ENCODE data around the gene FAM171A1.

Gene FAM171A1

DNA sequence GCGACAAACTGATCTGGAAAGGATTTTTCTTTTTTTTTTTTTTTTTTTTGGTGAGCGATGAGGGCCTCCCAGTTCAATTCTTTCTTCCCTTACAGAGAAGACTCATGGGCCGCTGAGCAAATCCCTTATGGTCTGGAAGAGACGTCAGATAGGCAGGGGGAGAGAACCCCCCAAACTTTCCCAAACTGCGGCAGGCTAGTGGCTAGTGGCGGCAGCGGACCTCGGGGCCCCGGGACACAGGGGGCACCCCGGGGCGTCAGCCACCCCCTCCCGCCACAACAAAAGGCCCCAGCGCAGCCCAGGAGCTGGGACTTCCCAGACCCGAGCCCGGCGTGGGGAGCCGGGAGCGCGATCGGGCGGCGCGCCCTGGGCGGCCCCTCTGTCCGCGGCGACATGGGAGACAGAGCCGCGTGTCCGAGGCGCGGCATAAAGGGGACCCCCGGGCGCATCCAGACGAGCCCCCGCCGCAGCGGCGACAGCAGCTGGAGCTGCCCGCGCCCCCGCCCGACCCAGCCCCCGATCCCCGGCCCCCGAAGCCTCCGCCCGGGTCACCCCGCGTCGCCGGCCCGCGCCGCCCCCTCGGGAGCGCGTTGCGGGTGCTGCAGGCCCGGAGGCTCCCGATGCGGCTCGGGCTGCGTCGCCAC lies 755 bp downstream of the FAM171A1 start:
- H3K27ac ChIP-seq, result peak overlapping the region; percentile 67
- H3K36me3 ChIP-seq (ENCODE audit: insufficient read depth), result no peaks in the 10 kb centered on the region
- H3K79me2 ChIP-seq (ENCODE audit: insufficient read depth, low read depth), result peaks cover 50% of the 10 kb centered on the region
- H3K4me2 ChIP-seq, result peak overlapping the region; percentile 64
- H3K9ac ChIP-seq, result peak overlapping the region; percentile 92
- H3K4me3 ChIP-seq (IDR thresholded peaks at IDR 0.05; ENCODE audit: insufficient read depth, low read depth, low read length), result no peak overlapping the region
- H3K4me1 ChIP-seq (ENCODE audit: low read depth, poor library complexity, severe bottlenecking), result peaks cover 80% of the 10 kb centered on the region
- H4K20me1 ChIP-seq (ENCODE audit: insufficient read depth), result no peaks in the 10 kb centered on the region; the same call in 1 of the 2 replicates
- TF ChIP-seq, protein P1, sequence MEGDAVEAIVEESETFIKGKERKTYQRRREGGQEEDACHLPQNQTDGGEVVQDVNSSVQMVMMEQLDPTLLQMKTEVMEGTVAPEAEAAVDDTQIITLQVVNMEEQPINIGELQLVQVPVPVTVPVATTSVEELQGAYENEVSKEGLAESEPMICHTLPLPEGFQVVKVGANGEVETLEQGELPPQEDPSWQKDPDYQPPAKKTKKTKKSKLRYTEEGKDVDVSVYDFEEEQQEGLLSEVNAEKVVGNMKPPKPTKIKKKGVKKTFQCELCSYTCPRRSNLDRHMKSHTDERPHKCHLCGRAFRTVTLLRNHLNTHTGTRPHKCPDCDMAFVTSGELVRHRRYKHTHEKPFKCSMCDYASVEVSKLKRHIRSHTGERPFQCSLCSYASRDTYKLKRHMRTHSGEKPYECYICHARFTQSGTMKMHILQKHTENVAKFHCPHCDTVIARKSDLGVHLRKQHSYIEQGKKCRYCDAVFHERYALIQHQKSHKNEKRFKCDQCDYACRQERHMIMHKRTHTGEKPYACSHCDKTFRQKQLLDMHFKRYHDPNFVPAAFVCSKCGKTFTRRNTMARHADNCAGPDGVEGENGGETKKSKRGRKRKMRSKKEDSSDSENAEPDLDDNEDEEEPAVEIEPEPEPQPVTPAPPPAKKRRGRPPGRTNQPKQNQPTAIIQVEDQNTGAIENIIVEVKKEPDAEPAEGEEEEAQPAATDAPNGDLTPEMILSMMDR (conservative IDR thresholded peaks at IDR 0.05; ENCODE audit: low read depth, low read length), result no peak
- peak overlapping the region; percentile 41; the same call in 1 of the 2 replicates for H2AFZ ChIP-seq (ENCODE audit: low read depth)
- no peaks in the 10 kb centered on the region for H3K27me3 ChIP-seq (ENCODE audit: insufficient read depth, low read depth)

GRCh38 chr10:15369256-15370211 lies 1.6 kb downstream of the FAM171A1 start:
- no peaks in the 10 kb centered on the region for H3K36me3 ChIP-seq (ENCODE audit: insufficient read depth)
- no peaks in the 10 kb centered on the region for H3K27me3 ChIP-seq (ENCODE audit: insufficient read depth, low read depth)
- H4K20me1 ChIP-seq (ENCODE audit: insufficient read depth), result no peaks in the 10 kb centered on the region; the same call in 1 of the 2 replicates
- peak overlapping the region; percentile 92 for H3K9ac ChIP-seq
- H2AFZ ChIP-seq (ENCODE audit: low read depth), result peak overlapping the region; percentile 41; the same call in 1 of the 2 replicates
- TF ChIP-seq, protein P1 (conservative IDR thresholded peaks at IDR 0.05; ENCODE audit: low read depth, low read length), result no peak
- peaks cover 58% of the 10 kb centered on the region for H3K79me2 ChIP-seq (ENCODE audit: insufficient read depth, low read depth)
- peak overlapping the region; percentile 64 for H3K4me2 ChIP-seq
- peaks cover 80% of the 10 kb centered on the region for H3K4me1 ChIP-seq (ENCODE audit: low read depth, poor library complexity, severe bottlenecking)
- H3K4me3 ChIP-seq (IDR thresholded peaks at IDR 0.05; ENCODE audit: insufficient read depth, low read depth, low read length), result no peak overlapping the region
- peak overlapping the region; percentile 67 for H3K27ac ChIP-seq

DNA sequence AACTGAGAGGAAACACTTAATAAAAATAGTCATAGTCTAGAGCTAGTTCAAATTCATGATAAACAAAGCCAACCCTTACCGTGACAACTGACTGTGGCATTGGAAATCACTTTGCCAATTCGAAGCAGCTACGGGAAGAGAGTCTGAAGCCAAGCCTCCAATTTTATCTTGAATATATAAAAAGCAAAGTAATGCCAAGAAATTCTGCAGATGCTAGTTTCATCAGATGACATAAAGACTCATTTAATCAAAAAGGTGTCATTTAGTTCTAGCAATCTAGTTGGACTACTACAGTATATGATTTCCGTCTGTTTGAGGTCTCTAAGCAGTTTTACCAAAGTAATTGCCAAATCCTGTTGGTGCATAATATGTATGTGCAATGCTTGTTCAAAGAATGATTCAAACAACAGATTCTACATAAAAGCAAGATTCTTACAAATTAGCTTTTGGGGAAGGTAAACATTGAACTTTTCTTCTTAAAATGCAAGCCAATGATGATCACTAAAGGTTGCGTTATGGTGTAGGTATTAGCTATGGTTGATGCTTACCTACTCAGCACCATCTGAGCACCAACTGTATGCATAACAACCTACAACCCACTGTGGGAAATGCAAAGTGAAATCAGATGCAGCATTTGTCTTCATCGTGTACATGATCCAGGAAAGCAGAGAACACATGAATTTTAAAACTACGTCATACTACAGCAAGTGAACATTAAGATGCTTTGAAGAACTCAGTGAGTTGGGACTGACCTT lies 2.8 kb downstream of the FAM171A1 start:
- TF ChIP-seq, protein P1 (conservative IDR thresholded peaks at IDR 0.05; ENCODE audit: low read depth, low read length), result no peak
- Histone ChIP-seq H3K9ac (no peak overlapping the region), H3K4me2 (peak overlapping the region; percentile 64), H3K27ac (no peak overlapping the region), H3K4me3 (IDR thresholded peaks at IDR 0.05; ENCODE audit: insufficient read depth, low read depth, low read length) (no peak overlapping the region), H3K27me3 (ENCODE audit: insufficient read depth, low read depth) (no peaks in the 10 kb centered on the region), H3K4me1 (ENCODE audit: low read depth, poor library complexity, severe bottlenecking) (peaks cover 79% of the 10 kb centered on the region), H4K20me1 (ENCODE audit: insufficient read depth) (no peaks in the 10 kb centered on the region; the same call in 1 of the 2 replicates), H3K36me3 (ENCODE audit: insufficient read depth) (no peaks in the 10 kb centered on the region), H2AFZ (ENCODE audit: low read depth) (no peak overlapping the region), H3K79me2 (ENCODE audit: insufficient read depth, low read depth) (peaks cover 70% of the 10 kb centered on the region)

All from KMS-11 (cell line).